Measurements from ENCODE around the gene ARSB.
"Not testable (repeated sequence)": the region's sequence is repeated elsewhere in the genome, so short reads cannot be mapped to it uniquely, and the experiment has no call there.

Gene ARSB

DNA sequence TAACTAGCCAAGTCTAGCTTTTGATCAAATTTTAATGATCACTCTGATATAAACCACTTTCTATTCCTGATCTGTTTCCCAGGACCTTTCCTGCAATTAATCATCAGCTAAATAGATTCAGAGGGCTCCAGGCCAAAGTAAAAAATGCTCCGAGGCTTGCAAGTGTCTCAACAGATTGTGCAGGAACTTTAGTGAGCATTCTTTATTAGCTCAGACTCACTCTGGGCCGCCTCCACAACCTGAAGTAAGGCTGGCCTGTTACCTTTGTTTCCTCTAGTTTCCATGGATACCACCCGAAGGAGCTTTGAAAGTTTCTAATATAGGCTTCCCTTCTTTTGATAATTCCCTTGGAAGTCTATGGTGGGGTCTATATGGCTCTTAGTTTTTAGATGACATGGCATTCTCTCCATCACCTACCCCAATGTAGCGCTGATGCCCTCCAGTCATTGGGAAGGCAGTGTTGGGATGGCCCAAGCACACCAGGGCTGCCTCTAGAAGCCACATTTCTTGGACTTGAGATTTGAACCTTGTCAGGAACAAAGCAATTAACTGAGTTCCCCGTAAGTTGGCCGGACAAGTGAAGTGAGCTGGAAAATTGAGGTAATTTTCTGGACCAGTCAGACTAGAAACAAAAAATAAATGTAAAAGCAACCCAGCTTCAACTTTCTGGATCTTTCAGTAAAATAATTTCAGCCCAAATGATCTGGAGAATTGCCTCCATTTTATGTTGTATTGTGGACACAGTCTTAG is 238.9 kb downstream of the ARSB start:
- ATAC-seq: no peak

GRCh38 chr5:78744951-78745534 is 240.1 kb downstream of the ARSB start:
- ATAC-seq: no peak

- ATAC-seq: no peak
Measured at GRCh38 chr5:78741019-78741418, 244.1 kb downstream of the ARSB start.

DNA sequence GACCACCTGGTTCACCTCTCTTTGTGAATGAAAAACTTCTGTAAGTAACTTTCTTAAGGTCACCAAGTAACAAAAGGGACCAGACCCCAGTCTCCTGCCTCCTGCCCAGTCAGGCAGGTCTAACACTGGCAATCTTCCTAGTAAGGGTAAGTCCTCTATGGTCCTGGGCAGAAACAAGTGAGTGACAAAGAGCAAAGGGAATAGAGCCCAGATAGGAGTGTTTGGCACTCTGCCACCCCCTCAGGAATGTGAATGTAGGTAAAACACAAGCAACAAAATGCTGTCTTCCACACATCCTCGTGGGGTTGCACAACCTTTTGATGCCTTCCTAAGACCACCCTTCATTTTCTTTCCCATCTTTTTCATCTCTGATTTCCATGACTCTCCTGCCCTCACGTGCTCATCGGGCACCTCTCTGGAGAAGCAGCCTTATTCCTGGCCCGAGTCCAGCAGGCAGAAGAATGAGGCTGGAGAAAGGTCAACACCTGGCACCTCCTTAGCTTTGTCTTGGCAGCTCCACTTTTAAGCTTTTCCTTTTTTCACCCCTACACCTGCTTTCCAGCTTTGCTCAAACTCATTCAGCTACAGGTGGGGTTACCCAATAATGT is 246.3 kb downstream of the ARSB start:
- no peak for ATAC-seq

GRCh38 chr5:78738104-78738503 is 247.0 kb downstream of the ARSB start:
- ATAC-seq: no peak

GRCh38 chr5:78735834-78736463 is 249.2 kb downstream of the ARSB start:
- no peak for ATAC-seq

- ATAC-seq: no peak
Measured at GRCh38 chr5:78734950-78735349, 250.2 kb downstream of the ARSB start.

DNA sequence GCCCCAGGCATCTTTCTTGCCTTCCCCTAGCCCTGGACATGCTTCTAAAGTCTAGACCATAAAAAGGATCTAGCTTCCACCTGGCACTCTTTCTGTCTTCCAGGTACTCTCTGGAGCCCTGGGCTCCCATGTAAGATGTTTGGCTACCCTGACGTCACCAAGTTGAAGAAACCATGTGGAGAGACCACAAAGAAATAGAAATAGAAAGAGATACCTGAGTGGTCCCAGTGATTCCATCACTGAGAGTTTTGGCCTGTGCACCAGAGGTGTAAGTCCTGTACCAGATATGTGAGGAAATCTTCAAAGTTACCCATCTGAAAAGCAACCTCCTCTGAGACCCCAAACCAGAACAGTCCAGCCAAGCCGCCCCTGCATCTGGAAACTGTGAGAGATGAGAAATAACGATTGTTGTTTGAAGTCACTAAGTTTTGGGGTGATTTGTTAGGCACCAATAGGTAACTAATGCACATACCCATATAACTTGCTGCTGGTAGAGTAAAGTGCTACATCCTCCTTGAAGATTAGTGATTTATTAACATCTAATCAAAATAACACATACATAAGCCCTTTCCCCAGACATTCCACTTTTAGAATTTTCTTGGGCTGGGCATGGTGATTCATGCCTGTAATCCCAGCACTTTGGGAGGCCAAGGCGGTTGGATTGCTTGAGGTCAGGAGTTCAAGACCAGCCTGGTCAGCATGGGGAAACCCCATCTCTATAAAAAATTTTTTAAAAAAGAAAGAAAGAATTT is 250.8 kb downstream of the ARSB start:
- ATAC-seq: no peak

DNA sequence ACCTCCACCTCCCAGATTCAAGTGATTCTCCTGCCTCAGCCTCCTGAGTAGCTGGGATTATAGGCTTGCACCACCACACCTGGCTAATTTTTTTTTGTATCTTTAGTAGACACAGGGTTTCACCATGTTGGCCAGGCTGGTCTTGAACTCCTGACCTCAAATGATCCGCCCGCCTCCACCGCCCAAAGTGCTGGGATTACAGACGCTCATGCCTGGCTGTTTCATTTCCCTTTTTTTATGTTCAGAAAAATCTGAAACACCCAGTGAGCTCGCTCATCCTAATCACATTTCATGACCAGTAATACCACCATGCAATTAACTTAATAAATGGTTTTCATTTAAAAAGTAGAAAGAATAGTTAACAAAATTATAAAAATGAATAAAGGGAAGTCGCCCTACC is 252.4 kb downstream of the ARSB start:
- ATAC-seq: not testable (repeated sequence)

DNA sequence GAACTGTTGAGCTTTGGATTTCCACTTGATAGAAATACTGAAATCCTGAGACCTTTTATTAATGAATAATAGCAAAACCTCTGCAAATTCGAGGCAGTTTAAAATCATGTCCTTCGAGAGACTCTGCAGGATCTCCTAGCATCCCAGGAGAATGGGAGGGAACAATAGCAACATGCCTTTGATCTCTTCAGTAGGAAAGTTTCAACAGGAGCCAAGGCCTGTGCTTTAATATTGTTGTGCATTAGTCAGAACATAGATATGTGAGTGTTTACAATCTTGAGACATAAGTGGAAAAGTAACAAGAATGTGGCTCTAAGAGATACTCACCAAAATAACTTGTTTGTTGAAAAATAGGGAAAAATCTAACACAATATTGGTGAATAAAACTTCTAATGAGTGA is 253.2 kb downstream of the ARSB start:
- no peak for ATAC-seq

DNA sequence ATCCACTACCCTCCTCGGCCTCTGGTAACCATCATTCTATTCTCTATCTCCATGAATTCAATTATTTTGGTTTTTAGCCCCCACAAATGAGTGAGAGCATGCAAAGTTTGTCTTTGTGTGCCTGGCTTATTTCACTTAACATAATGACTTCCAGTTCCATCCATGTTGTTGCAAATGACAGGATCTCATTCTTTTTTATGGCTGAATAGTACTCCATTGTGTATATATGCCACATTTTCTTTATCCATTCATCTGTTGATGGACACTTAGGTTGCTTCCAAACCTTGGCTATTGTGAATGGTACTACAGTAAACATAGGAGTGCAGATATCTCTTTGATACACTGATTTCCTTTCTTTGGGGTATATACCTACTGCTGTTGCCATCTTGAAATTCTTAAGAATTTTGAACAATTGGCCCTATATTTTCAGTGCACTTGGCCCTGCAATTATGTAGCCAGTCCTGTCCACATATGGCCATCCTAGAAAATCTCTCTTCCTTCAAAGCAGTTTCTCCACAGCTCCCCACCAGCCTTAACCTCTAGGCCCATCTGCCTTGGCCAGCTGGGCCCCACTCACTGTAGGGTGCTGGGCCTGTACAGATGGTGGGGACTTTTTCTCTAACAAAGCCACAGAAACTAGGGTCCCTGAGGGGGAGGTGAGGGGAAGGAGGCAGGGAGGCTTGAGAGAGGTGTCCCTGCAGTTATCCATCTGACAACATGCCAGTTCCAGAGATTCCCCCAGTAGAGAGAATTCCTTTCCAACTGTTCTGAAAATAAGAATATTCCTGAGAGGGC is 254.6 kb downstream of the ARSB start:
- no peak for ATAC-seq

- ATAC-seq: peak; percentile 43 to 58
Measured at GRCh38 chr5:78727786-78728761, 257.0 kb downstream of the ARSB start.
